ENCODE data around the gene MRPL34.
A peak's percentile ranks its signal among the peaks of the same experiment; 100 is the strongest.
"Not testable (repeated sequence)": the region's sequence is repeated elsewhere in the genome, so short reads cannot be mapped to it uniquely, and the experiment has no call there.

Gene MRPL34

DNA sequence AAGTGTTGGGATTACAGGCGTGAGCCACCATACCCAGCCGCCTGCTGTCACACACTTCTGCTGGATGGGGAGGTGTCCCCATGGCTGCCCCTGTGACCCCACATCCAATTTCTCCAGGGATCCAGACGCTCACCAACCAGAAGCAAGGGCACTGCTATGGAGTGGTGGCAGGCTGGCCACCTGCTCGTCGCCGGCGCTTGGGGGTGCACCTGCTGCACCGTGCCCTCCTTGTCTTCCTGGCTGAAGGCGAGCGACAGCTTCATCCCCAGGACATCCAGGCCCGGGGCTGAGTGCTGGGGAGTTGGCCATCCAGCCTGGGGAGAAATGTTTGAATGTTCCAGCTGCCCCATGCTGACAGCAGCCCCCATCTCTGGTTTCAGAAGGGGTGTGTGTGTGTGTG is 19.4 kb upstream of the MRPL34 start:
- DNase-seq, result no peak

DNA sequence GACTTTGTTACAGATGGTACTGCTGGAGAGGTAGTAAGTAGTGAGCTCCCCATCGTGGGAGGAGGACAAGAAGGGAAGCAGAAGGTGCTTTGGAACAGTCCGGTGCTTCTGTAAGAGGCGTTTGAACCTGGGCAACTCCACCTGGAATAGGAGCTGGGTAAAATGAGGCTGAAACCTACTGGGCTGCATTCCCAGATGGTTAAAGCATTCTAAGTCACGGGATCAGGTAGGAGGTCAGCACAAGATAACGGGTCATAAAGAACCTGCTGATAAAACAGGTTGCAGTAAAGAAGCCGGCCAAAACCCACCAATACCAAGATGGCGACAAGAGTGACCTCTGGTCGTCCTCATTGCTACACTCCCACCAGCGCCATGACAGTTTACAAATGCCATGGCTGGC is 18.9 kb upstream of the MRPL34 start:
- no peak for DNase-seq

DNA sequence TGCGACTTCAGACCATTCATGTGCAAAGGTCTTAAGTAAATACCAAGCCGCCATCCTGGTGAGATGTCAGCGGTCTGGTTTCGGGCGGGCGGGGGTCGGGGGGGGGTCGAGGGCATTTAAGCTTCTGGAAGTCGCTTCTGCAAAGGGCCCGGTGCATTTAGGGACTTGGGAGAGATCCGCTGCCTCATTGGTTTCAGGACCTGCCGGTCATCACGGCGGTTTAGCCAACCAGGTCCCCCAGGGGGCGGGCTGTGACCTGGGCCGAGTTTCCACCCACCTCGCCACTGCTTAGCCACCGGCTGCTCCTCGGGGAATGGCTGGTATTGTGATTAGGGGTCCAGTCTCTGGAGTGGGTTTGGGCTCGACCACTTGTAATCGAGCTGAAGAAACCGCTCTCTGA is 16.2 kb upstream of the MRPL34 start:
- no peak for DNase-seq

DNA sequence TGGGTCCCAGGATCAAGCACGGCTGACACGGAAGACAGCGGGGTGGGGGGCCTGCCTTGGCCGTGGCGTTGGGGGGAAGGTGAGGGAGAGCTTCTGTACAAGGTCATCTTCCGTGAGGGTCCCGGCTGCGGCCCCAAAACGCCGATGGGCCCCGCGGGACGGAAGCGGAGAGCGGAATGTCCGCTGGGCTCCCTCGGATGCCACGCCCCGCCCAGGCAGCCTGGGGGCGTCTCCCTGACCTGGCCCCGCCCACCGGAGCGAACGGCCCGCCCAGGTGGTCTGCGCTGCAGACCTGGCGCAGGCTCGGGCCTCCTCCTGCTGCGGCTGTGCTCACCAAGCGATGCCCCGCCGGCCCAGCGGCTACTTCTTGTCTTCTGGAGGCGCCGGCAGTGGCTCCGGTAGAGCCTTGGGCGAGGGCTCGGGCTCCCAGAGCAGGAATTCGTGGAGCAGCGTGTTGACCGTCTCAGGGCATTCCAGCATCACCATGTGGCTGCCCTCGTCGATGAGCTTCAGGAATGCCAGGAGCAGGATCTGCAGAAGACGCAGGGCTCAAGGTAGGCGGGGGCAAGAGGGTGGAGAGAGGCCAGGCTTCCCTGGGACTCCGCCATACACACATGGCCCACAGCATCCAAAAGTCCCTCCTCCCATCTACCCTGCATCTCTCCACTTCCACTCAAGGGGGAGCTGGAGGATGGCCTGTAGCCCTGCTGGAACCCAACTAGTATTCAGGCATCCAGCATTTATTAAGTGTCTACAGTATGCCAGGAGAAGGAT is 13.2 kb upstream of the MRPL34 start:
- no peak for DNase-seq

DNA sequence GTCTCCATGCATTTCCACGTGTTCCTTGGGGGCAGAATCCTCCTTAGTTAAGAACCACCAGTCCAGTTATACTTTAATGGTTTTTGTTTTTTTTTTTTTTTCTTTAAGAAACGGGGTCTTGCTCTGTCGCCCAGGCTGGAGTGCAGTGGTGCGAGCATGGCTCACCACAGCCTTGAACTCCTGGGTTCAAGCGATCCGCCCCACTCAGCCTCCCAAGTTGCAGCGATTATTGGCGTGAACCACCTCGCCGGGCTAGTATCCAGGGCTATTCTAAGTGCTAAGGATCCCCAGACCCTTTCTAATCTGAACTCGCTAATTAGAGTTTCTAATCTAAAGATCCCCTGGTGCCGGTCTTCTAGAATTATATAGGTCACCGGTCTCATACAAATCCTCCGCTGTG is 12.1 kb upstream of the MRPL34 start:
- no peak for DNase-seq

DNA sequence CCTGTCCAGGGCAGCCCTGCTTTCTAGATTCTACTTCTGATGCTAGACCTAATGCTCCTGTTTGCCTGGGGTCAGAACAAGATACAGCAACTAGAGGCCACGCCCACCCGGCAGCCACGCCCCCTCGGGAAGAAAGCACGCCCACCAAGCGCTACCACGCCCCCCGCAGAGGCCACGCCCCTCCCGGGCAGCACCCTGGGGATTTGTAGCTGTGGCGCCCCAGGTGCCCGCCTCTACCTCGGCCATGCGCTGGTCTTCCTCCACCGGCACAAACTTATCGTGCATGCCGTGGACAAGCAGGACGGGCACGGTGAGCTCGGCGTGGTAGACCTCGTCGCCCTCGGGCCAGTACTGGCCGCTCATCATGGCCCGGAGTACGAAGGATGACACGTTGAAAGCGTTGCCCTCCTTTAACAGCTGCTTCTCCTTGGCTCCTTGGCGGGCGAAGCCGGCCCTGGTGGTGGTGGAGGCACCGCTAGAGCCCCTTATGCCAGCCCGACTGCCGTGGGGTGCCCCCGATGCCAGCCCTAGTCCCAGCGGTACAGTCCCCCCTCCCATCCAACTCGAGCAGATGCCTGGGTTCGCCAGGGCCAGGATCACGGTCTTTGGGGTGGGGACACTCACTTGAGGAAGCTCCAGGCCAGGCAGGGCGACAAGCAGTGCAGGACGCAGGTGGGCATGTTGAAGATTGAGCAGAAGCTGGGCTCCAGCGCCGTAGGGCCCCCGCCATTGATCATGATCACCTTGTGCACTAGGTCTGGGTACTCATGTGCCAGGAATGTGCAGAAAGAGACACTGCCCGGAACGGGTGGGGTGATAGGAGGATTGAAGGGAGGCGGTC is 11.4 kb upstream of the MRPL34 start:
- DNase-seq, result no peak

DNA sequence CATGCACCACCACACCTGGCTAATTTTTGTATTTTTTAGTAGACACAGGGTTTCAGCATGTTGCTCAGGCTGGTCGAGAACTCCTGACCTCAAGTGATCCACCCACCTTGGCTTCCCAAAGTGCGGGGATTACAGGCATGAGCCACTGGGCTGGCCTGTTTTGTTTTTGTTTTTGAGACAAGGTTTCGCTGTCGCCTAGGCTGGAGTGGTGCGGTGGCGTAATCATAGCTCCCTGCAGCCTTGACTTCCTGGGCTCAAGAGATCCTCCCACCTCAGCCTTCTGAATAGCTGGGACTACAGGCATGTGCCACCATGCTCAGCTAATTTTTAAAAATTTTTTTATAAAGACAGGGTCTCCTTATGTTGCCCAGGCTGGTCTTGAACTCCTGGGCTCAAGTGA is 10.1 kb upstream of the MRPL34 start:
- not testable (repeated sequence) for DNase-seq

DNA sequence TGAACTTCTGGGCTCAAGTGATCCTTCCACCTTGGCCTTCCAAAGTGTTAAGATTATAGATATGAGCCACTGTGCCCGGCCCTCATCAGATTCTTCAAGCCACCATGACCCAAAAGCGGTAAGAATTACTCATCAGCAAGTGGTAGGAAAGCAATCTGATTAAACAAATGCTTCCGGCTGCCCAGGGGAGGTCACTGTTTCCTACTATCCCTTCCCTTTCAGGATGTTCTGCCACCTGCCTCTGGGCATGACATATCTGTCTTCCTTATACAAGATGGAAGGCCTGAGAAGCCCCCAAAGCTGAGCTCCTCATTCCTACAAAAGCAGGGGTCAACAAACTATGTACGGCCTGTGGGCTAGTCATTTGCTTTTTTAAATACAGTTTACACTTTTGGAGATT is 9.4 kb upstream of the MRPL34 start:
- no peak for DNase-seq

DNA sequence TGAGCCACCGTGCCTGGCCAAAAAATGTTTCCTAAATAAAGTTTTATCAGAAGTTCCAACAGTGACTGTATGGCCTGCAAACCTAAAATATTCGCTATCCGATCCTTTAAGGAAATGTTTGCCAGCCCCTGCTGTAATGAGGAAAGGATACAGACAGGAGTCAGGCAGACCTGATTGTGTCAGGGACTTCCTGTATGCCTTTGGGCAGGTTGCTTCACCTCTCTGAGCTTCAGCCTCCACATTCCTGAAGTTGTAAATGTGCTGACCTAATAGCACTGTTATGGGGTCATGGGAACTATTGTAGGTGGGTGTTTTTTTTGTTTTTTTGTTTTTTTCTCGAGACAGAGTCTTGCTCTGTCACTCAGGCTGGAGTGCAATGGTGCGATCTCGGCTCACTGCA is 8.7 kb upstream of the MRPL34 start:
- no peak for DNase-seq

DNA sequence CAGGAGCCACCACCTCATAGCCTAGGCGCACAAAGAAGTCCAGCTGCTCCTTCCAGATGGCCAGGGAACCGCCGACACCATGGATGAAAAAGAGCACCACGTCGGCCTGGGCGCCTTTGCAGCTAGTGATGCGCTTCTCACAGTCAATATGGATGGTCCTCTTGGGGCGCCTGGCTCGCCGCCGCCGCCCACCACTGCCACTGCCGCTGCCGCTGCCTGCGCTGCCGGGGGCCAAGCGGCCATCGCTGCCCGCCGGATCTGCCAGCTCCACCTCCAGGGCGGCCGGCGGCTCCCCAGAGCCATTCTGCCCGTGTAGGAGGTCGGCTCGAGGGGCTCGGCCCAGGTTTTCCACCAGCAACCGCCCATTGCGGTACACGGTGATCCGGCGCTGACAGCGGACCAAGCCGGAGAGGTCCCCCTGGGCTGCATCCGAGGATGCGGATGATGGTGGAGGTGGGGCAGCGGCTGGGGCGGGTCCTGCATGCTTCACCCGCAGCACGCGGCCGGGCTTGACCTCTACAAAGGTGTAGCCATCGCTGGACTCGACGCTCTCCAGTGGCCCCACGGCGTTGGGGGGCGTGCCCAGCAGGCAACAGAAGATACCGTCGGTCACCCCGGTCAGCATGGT is 4.6 kb upstream of the MRPL34 start:
- no peak for DNase-seq

DNA sequence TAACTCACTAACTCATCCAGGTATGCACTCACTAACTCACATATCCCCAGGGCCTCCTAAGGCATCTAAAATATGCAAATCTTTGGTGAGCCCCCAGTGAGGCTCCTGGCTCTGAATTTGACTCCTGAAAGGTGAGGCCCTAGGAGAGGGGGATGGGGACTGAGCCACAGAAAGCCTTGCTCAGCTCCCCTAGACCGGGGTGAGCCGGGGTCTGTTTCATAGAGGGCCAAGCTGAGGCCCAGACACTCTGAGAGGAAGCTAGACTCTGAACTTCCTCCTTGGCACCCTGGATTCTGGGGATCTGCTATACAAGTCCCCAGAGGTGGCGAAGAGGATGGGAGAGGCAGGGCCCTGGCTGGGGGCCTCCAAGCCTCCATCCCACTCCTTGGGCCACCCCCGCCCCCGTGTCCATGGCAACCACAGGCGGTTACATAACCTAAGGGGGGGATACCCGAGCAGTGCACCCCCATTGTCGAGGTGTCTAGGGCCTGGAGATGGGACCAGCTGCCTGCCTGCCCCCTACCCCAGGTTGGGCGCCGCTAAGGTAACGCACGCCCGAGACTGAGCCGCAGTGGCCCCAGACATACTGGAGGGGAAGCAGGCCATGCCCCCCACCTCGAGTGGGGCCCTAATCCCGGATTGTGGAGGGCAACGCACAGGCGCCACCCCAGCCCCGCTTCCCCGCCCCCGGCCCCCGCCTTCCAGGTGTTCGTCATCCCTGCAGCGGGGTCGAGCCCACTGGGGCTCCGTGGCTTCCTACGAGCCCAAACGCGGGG is 3.1 kb upstream of the MRPL34 start:
- DNase-seq, result no peak

DNA sequence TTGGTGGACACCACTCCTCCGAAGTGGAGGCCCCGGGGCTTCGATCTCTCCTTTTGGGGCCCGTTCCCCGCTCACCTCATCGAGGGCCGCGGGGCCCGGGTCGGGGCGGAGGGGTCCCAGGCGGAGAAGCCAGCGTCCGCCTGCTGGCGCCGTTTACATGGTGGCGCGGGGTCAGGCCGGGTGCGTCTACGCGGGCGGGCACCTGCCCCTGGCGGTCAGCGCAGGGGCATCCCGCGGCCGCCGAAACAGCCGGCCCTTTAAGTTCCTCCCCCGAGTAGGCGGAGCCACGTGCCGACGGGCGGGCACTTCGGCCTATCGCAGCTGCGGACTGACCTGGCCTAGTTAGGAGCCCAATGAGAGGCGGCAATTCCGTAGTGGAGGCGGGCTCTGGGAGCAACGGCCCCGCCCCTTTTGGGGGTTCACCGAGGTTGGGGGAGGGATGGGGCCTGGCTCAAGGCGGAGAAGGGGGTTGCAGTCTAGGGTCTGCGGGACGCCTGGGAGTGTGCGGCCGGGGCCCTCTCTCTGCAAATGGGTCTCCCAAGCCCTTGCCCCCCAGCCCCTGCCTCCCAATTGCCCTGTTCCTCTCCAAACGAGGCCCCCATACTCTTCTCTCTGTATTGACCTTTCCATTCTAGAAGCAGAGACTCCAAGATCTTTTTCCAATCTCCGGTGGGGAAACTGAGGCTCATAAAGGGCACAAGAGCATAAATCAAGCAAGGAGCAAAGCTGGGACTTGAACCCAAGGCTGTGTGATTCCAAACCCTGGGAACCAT is 2.3 kb upstream of the MRPL34 start, which contains the start of gene ABHD8:
ABHD8 (minus strand) TSS at position 259 of the 773 bp plus-strand sequence. CDS start 1,809 bp downstream, outside the sequence.
- peak; percentile 73 for DNase-seq

DNA sequence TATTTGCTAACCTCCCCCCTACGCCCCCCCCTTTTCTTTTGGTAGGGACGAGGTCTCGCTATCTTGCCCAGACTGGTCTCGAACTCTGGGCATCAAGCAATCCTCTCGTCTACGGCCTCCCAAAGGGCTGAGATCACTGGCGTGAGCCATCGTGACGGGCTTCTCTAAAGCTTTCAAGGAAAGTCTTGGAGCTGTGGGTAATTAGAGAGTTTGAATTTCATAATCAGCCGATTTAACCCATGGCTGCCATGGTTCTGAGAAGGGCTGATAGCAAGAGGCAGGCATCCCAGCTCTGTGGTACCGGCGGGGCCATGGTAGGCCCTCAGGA is 1.8 kb upstream of the MRPL34 start:
- DNase-seq, result no peak

DNA sequence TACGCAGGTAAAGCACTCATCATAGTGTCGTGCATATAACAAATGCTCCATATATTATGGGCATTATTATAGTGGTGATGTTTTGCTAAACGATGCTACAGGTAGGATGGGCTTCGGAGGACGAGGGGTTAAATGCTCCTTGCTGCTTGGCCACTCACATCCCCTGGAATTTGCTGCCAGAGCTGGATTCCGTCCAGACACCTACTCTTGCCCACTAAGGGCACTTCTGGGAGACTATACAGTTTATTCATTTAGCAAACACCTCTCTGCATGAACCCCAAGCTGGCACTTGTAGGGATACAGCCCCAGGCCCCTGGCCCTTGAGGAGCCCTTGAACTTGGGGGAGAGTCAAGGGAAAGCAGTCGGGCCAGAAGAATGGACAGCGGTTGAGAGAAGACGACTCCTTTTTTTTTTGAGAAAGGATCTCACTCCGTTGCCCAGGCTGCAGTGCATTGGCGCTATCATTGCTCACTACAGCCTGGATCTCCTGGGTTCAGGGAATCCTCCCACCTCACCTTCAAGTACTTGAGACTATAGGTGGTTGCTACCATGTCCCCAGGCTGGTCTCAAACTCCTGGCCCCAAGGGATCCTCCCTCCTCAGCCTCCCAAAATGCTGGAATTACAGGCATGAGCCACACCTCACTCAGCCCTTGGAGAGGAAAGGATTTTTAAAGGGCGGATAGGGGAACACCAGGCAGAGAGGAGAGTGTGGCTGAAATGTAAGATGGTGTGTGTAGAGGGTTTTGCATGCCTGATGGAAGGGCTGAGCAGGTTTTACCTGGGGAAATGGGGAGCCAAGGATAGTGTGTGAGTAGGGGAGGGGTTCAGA is 1.1 kb upstream of the MRPL34 start:
- no peak for DNase-seq

DNA sequence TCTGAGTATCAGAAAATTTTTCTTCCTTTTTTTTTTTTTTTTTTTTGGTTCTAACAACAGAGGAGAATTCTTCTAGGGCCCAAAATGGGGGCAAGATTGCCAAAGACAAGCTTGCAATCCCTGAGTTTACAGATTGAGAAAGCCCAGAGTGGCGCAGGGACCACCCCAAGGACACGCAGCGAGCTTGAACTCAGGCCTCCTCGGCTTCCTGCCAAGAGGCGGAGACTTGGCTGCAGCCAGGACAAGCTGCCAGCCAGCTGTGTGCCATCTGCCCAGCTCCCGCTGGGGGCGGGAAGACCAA is 506 bp upstream of the MRPL34 start:
- no peak for DNase-seq

DNA sequence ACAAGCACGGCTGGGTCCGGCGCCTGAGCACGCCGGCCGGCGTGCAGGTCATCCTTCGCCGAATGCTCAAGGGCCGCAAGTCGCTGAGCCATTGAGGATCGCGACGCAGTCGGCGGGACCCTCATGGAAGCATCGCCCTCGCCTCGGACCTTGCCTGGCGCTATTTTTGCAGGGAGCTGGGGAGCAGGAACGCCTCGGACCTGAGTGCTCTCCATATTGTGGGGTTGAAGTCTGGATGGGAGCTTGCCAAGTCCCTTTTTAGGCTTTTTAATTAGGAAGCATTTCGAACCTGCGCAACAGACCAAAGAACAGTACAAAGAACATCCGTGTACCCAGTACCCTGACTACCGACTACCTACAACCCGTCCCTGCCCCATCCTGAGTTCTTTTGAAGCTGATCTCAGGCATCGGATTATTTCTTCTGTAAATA is 628 bp downstream of the MRPL34 start:
- peak; percentile 37 for DNase-seq

DNA sequence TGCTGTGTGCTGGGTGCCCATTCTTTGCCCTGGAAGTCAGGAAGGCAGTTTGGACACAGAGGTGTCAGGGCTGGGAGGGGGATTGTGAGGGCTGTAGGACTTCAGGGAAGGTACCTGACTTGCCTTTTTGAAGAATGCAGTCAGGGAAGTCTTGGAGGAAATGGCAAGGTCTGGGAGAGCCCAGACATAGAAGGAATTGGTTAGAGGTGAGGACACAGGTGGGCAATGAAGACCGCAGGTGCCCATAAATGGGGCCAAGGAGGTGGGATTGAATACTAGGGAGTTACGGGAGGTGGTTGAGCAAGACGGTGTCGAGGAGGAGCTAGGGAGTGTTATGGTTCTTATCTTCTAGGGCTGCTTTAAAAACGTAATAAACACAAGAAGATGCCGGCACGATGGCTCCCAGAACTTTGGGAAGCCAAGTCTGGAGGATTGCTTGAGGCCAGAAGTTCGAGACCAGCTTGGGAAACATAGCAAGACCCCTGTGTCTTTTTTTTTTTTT is 2.3 kb downstream of the MRPL34 start:
- DNase-seq, result no peak

DNA sequence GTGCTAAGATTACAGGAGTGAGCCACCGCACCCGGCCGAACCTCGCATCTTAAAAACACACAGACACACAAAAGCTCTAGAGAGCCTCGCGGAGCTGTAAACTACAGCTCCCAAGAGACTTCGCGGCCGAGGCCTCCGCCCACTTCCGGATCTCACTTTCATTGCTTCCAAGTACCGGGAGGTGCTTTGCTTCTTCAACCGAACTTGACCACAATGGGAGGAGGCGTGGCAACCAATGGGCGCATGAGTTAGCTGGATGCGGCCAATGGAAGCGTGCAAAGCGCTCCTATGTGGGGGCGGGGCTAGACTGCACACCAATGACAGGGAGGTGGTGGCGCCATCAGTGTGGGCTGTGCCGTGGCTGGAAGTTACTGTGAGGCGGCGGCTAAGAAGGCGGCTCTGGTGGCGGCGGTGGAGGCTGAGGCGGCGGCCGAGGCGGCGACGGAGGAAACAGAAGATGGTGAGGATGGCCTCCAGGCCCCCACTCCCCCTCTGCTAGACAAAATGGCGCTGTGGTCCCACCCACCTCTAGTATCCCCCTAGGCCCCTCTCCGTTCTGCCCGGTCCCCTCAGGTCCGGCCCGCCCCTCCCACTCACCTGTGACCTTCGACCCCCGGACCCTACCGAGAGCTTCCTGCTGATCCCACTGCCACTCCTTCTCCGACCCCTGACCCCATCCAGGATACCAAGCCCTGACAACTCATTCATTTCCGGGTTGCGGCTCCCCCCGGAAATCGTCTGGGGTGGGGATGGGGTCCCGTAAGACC is 3.7 kb downstream of the MRPL34 start, which contains the start of gene DDA1:
DDA1 (plus strand) TSS at position 366 of the 767 bp plus-strand sequence; CDS start at position 458, 92 bp downstream.
- DNase-seq, result peak; percentile 99

DNA sequence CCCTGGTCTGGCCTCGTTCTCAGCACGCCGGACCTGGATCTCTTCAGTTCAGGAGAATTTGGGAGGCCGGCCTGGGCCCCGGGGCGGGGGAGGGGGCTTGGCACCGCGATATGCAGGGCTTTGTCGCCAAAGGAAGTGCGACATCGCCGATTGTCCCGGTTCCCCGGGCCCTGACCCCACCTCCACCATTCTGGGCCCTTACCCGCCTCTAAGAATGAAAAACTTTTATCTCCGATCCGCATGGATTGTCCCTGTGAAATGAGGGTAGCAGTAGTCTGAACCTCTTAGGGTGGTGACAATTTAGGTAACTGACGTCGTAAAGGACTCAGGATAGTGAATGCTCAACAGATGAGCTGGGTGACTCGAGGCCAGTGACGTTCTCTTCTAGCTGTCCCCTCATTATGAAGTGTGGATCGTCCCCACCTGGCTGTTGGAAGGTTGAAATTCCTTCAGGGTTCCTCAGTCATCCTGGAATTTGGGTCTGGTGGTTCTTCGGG is 4.3 kb downstream of the MRPL34 start:
- DNase-seq, result no peak
